HG02678 (cell line): Measurements from ENCODE around the gene PAEP.

Source experiments
- ATAC-seq: cut with Tn5 transposase; IDR thresholded peaks from one replicate; pipeline ENCODE4 v1.9.1; 2021; ENCODE audit warnings: mild to moderate bottlenecking, moderate library complexity; ENCODE audit not compliant: unreplicated experiment

Gene PAEP

GRCh38 chr9:135574331-135574730 lies 12.8 kb downstream of the PAEP start:
- ATAC-seq: no peak

GRCh38 chr9:135574943-135575342 lies 13.4 kb downstream of the PAEP start:
- ATAC-seq: no peak

GRCh38 chr9:135575995-135576631 lies 14.6 kb downstream of the PAEP start:
- ATAC-seq: no peak

GRCh38 chr9:135577256-135577655 lies 15.7 kb downstream of the PAEP start:
- ATAC-seq: no peak

- no peak for ATAC-seq
Measured at GRCh38 chr9:135579356-135579755, 17.8 kb downstream of the PAEP start.

GRCh38 chr9:135579889-135580660 lies 18.5 kb downstream of the PAEP start:
- ATAC-seq: no peak

GRCh38 chr9:135580664-135581380 lies 19.3 kb downstream of the PAEP start:
- no peak for ATAC-seq

- no peak for ATAC-seq
Measured at GRCh38 chr9:135581636-135582426, 20.3 kb downstream of the PAEP start.

GRCh38 chr9:135582541-135582940 lies 21.0 kb downstream of the PAEP start:
- ATAC-seq: no peak

- no peak for ATAC-seq
Measured at GRCh38 chr9:135582966-135583687, 21.6 kb downstream of the PAEP start.

- no peak for ATAC-seq
Measured at GRCh38 chr9:135583688-135584011, 22.1 kb downstream of the PAEP start.

- no peak for ATAC-seq
Measured at GRCh38 chr9:135584371-135584770, 22.8 kb downstream of the PAEP start.

GRCh38 chr9:135584934-135585333 lies 23.4 kb downstream of the PAEP start:
- ATAC-seq: no peak

- ATAC-seq: no peak
Measured at GRCh38 chr9:135586601-135587109, 25.1 kb downstream of the PAEP start.

- no peak for ATAC-seq
Measured at GRCh38 chr9:135587658-135588057, 26.1 kb downstream of the PAEP start.

- ATAC-seq: no peak
Measured at GRCh38 chr9:135588371-135588770, 26.8 kb downstream of the PAEP start.

- no peak for ATAC-seq
Measured at GRCh38 chr9:135588886-135589595, 27.5 kb downstream of the PAEP start.

GRCh38 chr9:135589596-135590485 lies 28.3 kb downstream of the PAEP start:
- ATAC-seq: no peak
